Measurements from ENCODE around the gene GALE.
"Not testable (repeated sequence)": the region's sequence is repeated elsewhere in the genome, so short reads cannot be mapped to it uniquely, and the experiment has no call there.

Gene GALE

DNA sequence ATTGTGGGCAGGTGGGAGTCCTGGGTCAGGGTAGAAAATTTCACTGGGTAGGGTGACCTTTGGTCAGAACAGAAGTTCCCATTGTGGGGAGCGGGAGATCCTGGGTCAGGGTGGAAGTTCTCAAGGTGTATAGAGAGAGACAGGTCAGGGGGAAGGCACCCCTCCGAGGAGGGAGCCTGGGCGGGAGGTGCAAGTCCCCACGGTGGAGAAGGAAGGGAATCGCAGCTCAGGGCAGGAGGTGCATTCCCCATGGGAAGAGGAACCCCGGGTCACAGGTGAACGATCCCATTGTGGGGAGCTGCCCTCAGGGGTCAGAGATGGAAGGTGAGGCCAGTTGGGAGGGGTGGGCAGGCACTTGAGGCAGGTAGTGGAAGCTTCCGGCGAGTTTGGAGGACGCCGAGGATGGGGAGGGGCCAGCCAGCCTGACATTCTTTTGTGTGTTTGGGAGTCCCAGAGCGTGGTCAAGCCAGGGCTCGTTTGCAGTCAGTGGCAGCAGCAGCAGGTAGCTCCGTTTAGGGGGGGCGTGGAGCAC is 9.0 kb downstream of the GALE start:
- no peak for DNase-seq

DNA sequence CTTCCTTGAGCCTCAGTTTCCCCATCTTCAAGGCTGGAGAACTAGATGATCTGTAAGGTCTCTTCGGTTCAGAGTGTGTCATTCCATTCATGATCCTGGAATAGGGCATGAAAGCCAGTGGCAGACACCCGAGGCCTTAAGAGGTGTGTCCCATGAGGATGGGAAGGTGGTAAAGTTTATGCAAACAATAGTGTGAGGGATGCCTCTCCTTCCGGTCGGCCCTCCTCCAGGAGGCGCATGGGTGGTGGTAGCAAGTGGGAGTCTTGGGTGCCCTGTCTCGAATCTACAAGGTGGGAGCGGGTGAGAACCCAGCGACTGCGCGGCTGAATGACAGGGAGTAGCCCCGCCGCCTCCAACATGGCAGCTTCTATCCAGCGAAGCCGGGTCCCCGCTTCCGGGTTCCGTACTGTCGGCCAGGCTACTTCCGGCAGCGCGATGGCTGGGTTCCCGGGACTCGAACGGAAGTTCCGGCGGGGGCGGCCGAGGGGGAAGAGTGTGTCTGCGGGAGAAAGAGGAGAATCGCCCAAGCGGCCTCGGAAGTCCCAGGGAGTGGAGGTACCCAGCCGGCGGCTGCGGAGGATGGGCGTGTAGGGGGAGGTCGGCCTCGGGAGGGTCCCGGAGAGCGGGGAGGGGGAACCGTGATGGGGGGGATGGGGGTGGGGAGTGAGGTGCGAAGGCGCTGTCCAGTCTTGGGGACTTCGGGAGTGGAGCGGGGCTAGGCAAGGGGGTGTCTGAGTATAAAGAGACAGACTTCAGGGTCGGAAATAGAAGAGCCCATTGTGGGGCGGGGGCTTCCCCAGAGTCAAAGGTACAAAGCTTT is 9.6 kb downstream of the GALE start, which contains the start of gene LYPLA2:
LYPLA2 (plus strand) TSS at position 450 of the 820 bp plus-strand sequence. CDS start 1,538 bp downstream, outside the sequence.
- DNase-seq, result peak; percentile 90

DNA sequence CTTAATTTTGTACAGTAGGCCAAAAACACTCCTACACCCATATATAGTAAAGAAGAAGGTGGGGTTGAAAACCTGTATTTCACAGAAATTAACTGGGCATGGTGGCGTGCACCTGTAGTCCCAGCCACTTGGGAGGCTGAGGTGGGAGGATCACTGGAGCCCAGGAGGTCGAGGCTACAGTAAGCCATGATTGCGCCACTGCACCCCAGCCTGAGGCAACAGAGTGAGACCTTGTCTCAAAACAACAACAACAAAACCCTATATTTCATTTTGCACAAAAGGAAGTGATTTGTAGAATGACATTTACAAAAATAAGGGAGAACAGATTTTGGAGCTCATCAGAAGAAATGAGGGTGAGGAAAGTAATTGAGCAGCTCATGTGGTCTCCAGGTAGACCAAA is 11.9 kb downstream of the GALE start:
- no peak for DNase-seq

DNA sequence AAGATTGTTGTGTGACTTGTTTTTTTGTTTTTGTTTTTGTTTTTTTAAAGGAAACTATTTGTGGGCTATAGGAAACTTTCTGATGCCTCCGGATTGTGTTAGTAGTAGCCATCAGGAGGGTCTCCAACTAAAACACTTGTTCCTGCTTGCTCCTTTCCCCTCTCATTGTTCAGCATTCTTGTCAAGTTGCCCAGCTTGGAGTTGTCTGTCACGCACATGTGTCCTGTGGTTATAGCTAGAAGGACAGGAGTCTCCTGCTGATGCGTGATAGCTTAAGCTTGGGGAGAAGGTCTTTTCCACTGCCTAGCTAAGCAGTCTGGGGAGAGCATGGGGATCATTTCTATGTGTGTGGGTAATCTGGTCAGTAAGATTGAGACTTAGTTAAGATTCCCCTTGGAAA is 12.9 kb downstream of the GALE start:
- DNase-seq, result no peak

DNA sequence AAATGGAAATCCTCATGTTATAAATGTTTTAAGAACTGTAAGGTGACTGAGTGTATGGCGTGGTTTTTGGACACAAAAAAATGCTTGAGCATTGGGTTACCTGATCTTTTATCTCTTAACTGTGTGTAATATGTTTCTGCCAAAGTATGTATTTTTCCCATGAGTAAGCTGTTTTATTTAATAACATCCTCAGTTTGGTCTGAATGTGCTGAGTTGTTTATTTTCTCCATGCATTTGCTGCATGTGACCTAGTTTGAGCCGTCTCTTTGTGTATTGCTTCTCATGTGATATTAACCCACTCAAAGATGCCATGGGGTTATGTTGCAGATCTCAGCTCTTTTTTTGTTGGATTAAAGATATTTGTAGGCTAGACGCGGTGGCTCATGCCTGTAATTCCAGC is 15.7 kb downstream of the GALE start:
- DNase-seq, result no peak

DNA sequence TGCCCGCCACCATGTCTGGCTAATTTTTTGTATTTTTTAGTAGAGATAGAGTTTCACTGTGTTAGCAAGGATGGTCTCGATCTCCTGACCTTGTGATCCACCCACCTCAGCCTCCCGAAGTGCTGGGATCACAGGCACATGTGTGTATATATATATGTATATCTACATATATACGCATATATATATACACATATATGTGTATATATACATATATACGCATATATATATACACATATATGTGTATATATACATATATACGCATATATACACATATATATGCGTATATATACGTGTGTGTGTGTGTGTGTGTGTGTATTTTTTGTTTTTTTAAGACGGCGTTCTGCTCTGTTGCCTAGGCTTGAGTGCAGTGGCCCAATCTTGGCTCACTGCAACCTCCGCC is 17.4 kb downstream of the GALE start:
- DNase-seq, result not testable (repeated sequence)

DNA sequence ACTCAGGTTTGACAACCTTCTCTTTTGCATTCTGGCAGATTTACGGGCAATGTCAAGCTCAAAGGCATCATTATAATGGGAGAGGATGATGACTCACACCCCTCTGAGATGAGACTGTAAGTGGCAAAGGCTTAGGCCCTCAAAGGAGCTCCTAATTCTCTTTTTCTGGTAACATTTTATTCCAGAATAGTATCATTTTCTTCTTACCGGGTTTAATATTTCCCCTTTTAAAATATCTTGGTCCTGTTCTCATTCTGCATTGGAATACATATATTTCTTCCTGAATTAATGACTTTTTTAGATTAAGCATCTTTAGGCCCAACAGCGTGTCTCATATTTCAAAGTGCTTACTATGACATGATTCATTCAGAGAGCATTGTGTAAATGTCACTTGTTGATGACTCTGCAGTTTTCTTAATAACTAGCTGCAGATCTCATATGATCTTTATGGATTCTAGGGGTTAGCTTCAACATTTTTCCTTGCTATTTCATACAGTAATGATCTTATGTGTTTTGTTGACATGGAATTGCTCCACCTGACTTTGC is 20.7 kb downstream of the GALE start:
- no peak for DNase-seq

DNA sequence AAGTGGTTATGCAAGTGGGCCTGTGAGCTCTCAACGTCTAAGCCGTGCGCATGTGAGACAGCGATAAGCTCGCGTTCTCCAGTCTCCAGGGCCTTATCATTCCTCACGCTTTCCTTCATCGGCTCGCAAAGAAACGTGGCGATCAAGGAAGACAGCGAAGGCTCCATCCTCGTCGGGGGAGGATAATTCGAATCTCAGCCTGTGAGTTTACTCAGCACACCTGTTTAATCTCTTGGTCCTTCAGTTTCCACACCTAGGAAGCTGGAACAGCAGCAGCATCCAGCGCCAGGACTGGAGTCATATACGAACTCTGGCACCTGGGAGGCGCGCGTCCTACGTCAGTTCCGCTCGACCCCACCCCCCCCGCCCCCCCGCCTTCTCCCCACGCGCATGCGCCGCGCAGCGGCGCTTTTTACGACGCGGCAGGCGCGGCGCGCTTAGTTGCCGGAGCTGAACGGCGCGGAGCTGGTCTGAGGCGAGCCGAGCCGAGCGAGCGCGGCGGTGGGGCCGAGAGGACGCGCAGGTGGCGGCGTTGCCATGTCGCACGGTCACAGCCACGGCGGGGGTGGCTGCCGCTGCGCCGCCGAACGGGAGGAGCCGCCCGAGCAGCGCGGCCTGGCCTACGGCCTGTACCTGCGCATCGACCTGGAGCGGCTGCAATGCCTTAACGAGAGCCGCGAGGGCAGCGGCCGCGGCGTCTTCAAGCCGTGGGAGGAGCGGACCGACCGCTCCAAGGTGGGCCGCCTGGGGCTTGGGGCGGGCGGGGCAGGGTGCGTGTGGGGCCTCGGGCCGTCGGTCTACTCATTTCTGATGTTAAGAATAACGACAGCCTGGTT is 22.4 kb downstream of the GALE start, which contains the start of gene PITHD1:
PITHD1 (plus strand) TSS at position 440 of the 836 bp plus-strand sequence; CDS start at position 538, 98 bp downstream.
- DNase-seq, result peak; percentile 84

DNA sequence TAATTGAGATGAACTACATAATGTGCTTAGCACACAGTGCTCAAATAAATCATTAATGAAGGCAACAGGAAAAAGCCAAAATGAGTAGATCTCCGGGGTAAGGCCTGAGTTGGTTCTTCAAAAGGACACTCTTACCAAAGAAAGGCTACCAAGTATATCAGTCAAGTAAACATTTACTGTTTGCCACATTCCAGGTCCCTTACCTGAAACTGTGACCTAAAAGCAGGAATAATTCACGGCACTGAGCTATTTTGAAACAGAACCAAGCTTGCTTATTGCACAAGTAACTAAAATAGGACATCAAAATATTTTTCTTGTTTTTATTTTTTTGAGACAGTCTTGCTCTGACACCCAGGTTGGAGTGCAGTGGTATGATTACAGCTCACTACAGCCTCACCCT is 24.3 kb downstream of the GALE start:
- DNase-seq, result no peak

DNA sequence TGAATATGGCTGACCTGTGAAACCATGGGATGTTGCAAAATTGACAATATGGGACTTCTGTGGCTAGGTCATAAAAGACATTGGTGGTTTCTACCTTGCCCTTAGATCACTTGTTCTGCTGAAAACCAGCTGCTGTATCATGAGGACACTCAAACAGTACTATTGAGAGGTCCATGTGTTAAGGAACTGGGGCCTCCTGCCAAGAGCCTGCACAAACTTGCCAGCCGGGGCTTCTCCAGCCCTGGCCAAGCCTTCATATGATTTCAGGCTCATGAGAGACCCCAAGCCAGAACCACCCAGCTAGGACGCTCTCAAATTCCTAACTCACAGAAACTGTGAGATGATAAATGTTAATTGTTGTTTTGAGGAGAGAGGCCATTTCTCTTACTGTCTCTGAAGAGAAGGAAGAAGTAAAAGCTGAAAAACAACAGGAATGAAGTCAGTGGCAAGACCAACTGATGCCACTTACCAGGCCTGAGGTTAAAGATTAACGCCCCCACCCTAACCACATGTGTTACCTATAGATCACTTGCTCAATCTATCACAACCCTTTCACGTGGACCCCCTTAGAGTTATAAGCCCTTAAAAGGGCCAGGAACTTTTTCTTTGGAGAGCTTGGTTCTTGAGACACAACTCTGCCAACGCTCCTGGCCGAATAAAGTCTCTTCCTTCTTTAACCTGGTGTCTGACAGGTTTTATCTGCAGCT is 26.2 kb downstream of the GALE start:
- DNase-seq, result no peak

DNA sequence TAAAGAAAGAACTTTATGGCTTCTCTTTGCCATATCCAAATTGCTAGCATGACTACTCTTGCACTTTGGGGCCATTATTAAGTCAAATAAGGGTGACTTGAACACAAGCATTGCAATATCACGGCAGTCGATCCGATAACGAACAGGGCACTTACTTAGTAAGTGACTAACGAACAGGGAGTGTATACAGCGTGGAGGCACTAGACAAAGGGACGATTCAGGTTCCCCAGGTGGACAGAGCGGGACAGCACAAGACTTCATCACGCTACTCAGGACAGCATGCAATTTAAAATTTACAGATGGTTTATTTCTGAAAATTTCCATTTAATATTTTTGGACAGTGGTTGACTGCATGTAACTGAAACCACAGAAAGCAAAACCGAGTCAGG is 27.7 kb downstream of the GALE start:
- no peak for DNase-seq

DNA sequence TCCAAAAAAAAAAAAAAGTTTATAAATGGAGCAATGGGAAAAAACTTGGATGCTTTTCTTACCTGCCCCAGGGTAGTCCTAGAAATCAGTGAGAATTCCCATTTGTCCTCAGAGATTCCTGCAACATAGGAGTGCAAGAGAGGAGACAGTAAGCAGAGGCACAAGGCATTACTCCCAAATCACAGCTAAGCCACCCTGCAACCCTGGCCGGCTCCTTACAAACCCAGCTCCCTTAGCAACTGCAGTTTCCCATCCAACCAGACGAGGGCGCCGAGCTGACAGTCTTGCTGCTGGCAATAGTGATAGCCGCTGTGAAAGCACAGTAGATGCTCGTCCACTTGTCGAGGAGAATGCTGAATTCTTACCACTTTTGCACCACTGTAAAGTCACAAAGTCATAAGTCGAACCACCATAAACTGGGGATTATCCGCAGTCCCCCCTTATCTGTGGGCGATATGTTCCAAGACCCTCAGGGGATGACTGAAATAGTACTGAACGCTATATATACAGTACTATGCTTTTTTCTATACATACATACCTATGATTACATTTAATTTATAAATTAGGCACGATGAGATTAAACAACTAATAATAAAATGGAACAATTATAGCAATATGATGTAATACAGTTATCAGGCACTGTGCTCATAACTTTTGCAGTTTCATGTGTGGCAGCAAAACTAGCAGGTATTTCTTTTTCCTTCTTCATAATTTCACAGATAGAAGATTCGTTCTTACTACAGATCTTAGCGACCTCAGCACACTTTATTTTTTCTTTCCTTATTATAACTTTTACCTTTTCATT is 28.3 kb downstream of the GALE start:
- peak; percentile 83 for DNase-seq

DNA sequence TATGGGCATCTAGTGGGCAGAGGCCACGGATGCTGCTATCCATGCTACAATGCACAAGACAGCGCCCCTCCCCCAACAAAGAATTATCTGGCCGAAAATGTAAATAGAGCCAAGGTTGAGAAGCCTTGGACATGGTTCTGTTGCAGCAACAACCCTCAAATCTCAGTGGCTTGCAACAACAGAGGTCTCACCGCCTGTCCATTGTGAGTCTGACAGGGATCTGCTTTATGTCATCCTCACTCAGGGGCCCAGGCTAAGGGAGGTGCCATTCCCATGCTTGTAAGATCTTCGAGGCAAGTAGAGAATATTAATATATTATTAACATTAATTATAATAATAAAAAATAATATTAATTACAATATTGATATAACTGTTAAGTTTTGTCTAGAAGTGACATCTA is 31.8 kb downstream of the GALE start:
- DNase-seq, result no peak

DNA sequence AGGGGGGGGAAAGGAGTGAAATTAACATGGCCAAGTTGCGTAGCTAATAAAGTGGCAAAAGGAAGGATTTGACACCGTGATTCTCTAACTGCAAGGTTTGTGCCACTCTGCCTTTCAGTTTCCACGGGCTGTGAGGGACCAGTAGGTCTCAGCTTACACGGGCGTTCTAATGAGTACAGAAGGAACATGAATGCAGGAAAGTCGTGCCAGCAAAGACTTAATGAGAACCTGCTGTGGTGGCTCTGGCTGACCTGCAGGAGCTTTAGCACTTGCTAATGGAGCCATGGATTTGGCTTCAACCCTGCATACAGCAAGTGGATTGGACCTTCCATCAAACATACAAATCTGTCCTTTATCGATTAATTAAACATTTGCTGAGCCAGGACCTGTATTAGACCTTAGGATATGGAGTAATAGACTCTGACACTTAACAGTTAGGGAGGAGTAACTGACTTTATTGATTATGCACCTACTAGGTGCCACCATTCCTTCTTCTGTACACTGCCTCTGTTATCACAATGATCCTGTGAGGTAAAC is 37.4 kb downstream of the GALE start:
- DNase-seq, result no peak

DNA sequence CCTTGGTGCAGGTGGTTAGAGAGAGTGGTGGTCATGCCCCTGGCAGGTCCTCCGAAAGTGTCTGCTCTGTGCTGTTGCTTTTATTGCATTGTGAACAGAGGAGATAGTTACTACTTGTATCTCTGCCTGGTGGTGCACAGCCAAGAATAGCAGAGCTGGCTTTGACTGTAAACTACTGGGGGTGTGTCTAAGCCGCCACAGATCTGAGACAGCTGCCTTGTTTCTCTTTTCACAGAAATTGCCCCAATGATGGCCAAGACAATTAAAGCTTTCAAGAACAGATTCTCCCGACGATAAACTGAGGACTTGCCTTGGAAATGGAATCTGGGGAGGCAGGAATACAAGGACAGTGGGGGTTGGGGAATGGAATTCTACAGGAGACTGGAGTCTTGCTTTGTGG is 41.3 kb downstream of the GALE start:
- DNase-seq, result no peak

DNA sequence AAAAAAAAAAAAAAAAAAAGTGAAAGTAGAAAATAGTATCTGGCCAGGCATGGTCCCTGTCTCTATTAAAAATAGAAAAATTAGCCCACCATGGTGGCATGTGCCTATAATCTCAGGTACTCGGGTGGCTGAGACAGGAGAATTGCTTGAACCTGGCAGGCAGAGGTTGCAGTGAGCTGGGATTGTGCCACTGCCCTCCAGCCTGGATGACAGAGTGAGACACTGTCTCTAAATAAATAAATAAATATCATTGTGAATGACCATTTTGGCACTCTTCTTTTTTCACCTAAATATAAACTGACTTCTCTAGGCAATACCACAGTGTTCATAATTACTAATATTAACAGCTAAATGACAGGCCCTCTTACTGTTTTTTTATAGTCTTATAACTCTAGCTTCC is 42.7 kb downstream of the GALE start:
- no peak for DNase-seq

DNA sequence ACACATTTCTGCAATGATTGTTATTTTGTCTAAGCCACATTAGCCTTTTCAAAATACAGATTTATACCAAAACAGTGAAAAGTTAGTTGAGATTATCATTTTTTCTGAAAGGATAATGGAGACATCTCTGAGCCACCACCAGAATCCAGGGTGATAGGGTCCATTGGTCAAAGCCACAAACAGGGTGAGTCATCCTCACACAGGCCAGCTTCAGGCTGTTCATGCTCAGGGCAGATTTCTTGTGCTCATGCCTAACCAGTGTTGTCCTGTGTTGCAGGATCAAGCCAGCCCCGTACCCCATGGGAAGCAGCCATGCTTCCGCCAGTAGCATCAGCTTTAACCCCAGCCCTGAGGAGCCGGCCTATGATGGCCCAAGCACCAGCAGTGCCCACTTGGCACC is 43.9 kb downstream of the GALE start:
- no peak for DNase-seq

DNA sequence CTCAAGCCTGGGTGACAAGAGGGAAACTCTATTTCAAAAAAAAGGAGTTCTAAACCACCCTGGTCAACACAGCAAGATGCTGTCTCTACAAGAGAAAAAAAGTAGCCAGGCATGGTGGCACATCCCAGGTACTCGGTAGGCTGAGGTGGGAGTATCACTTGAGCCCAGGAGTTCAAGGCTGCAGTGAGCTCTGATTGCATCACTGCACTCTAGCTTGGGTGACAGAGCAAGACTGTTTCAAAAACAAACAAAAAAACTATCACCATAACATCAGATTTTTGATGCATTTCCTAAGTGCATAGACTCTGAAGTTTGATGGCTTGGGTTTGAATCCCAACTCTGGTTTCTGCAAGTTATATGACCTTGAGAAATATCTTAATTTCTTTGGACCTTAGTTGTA is 47.6 kb downstream of the GALE start:
- DNase-seq, result no peak

DNA sequence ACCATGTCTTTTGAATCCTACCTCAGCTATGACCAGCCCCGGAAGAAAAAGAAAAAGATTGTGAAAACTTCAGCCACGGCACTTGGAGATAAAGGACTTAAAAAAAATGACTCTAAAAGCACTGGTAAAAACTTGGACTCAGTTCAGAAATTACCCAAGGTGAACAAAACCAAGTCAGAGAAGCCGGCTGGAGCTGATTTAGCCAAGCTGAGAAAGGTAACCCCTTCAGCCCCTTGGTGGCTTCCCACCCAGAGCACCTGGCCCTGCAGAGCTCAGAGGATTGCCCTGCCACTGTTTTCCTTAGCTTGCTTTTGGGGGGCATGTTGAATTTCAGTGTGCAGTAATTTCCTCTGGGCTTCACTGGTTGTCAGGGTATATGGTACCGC is 48.7 kb downstream of the GALE start:
- DNase-seq, result no peak

DNA sequence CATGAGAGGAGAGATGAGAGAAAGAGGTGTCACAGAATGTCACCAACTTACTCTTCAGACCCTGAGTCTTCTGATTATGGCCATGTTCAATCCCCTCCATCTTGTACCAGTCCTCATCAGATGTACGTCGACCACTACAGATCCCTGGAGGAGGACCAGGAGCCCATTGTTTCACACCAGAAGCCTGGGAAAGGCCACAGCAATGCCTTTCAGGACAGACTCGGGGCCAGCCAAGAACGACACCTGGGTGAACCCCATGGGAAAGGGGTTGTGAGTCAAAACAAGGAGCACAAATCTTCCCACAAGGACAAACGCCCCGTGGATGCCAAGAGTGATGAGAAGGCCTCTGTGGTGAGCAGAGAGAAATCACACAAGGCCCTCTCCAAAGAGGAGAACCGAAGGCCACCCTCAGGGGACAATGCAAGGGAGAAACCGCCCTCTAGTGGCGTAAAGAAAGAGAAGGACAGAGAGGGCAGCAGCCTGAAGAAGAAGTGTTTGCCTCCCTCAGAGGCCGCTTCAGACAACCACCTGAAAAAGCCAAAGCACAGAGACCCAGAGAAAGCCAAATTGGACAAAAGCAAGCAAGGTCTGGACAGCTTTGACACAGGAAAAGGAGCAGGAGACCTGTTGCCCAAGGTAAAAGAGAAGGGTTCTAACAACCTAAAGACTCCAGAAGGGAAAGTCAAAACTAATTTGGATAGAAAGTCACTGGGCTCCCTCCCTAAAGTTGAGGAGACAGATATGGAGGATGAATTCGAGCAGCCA is 49.3 kb downstream of the GALE start:
- DNase-seq, result peak; percentile 27

DNA sequence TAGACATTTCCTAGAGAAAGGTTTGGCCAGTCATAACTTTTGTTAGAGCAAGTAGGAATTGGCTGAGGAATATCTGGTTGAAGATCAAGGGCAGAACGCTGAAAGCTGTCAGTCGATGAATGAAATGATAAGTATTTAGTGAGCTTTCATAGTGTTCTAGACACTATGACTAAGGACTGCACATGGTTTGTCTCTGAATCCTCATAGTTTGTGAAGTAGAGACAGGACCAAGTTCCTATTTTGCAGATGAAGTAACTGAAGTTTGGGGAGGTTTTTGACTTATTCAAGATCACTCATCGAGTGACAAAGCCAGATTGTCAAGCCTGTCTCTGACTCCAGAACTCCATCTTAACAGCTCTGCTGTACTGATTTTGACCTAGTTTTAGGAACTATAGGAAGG is 52.5 kb downstream of the GALE start:
- DNase-seq, result no peak
